Kidney glomerular epithelial cell (primary cell): ENCODE data around the gene THEM5.
"Not testable (repeated sequence)": the region's sequence is repeated elsewhere in the genome, so short reads cannot be mapped to it uniquely, and the experiment has no call there.

ENCODE experiments used
- DNase-seq: peaks from one replicate; lab custom pipeline; 2025; lab: John Stamatoyannopoulos, UW

THEM5 gene

GRCh38 chr1:151853411-151853943 lies at the start of gene THEM5:
THEM5 (minus strand) TSS chr1:151853712; CDS start chr1:151853565, 147 bp downstream.
- no peak for DNase-seq

GRCh38 chr1:151902858-151903257 lies 49.3 kb upstream of the THEM5 start:
- DNase-seq, result no peak

DNA sequence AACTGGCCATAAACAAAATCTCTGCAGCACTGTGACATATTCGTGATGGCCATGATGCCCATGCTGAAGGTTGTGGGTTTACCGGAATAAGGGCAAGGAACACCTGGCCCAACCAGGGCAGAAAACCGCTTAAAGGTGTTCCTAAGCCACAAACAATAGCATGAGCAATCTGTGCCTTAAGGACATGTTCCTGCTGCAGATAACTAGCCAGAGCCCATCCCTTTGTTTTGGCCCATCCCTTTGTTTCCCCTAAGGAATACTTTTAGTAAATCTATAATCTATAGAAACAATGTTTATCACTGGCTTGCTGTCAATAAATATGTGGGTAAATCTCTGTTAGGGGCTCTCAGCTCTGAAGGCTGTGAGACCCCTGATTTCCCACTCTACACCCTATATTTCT lies 47.3 kb upstream of the THEM5 start:
- not testable (repeated sequence) for DNase-seq

GRCh38 chr1:151898519-151898991 lies 45.0 kb upstream of the THEM5 start:
- no peak for DNase-seq

- DNase-seq, result no peak
Measured at GRCh38 chr1:151897991-151898431, 44.5 kb upstream of the THEM5 start.

DNA sequence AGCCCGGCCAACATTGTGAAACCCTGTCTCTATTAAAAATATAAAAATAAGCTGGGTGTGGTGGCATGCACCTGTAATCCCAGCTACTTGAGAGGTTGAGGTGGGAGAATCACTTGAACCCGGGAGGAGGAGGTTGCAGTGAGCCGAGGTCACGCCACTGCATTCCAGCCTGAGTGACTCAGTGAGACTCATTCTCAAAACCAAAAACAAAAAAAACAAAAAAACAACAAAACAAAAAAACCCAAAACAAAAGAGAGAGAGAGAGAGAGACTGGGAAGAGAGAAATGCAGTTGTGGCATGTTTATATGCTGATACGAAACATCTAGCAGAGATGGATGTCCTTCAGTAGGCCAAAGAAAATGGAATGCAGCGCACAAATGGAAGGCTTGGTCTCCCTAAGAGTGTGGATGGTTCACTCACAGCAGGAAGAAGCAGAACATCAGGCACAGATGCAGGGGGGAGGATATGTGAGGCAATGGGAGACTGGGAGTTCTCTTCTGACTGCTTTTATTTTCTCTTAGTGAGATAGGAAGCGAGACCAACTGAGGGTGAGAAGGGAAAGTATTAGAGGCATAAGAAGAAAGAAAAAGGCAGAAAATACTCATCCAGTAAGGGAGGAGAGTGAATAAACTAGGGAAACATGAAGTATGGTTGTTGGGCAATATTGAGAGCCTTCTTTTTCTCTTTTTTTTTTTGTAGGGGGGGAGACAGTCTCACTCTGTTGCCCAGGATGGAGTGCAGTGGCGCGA lies 39.8 kb upstream of the THEM5 start:
- DNase-seq, result no peak

DNA sequence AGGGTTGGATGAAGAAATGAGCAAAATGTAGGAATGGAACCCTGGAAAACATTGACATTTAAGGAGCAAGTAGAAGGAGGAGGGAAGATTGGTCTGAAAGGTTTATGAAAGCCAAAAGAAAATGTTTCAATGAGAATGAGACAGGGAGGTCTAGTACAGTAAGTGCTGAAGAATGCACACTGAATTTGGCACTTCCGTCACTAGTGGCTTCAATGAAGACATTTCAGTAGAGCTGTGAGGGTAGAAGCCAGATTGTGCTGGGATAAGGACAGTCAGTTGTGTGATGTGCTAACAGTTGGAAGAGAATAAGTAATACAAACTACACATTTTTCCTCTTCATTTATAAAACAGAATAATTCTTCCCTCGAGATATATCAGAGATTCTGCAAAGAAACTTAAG lies 38.7 kb upstream of the THEM5 start:
- DNase-seq, result no peak

DNA sequence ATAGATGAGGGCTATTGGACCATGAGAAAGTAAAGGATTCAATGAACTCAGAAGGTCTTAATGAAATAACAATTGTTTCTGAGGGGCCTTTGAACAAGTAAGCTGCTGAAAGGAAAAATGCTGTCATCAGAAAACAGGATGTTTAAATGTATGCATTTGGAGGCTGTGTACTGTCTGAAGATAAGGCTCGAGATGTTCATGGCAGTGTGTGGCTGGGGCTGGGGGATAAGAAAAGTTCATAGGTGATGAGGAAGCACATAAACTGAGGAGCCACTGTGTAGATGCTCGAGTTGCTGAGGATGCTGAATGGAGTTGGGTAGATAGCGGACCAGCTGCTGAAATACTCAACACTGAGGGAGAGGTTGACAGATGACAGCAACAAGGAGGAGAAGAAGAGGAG lies 38.0 kb upstream of the THEM5 start:
- DNase-seq, result no peak

DNA sequence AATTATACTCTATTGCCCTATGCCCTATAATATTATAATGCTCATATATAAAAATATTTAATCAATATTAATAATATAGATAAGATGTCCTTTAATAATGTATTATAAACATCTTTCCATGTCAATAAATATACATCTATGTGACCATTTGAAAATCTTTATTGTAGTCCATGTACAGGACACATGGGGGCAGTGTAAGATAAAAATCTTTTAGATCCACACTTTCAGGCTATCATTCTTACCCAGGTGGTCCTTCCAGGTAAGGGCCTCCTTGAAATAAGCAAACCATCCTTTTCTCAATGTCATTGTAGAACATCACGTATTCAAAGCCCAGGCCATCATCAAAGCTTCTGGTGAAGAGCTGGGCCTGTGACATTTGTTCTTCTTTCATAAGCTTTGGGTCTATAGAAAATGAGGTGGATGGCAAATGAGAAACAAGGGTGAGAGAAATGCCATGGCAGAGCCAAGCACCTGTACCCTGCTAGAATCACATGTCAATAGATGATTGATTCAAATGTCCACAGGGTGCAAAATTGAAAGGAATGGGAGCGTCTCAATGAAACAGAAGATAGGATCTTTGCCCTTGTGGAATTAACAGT lies 35.6 kb upstream of the THEM5 start:
- no peak for DNase-seq

- no peak for DNase-seq
Measured at GRCh38 chr1:151887028-151887427, 33.5 kb upstream of the THEM5 start.

DNA sequence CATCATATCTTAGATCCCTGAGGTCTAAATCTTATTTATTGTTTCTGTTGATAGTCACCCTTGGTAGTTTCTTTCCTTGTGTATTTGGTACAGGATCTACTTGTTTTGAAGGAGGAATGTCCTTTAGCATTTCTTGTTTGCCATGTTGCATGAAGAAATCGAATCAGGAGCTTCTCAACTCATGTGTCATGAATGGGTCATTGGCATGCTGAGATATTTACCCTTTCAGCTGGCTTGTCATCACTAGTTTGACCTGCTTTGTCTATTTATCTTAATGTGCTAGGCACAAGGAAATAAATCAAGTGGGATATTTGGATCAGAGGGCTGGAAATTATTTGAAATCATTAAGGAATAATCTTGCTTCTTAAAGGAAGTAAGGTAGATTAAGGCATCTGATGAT lies 32.0 kb upstream of the THEM5 start:
- no peak for DNase-seq

DNA sequence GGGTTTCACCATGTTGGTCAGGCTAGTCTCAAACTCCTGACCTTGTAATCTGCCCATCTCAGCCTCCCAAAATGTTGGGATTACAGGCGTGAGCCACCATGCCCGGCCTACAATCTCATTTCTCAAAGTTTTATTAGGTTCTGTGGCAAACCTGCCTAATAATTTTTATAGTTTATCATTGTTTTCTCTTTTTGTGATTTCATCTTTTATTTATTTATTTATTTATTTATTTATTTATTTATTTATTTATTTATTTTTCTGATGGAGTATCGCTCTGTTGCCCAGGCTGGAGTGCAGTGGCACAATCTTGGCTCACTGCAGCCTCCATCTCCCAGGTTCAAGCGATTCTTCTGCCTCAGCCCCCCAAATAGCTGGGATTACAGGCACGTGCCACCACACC lies 31.4 kb upstream of the THEM5 start:
- not testable (repeated sequence) for DNase-seq

- DNase-seq, result not testable (repeated sequence)
Measured at GRCh38 chr1:151884445-151884844, 30.9 kb upstream of the THEM5 start.

DNA sequence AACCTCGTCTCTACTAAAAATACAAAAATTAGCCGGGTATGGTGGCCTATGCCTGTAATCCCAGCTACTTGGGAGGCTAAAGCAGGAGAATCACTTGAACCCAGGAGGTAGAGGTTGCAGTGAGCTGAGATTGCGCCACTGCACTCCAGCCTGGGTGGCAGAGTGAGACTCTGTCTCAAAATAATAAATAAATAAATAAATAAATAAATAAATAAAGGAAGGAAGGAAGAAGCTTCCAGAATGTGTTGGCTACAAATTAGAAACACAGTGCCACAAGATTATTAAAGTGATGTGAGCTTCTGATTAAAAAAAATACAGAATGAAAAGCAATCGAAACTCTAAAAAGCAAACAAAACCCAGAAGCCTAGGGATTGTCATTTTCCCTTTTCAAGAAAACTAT lies 30.4 kb upstream of the THEM5 start:
- not testable (repeated sequence) for DNase-seq

GRCh38 chr1:151882918-151883317 lies 29.4 kb upstream of the THEM5 start:
- not testable (repeated sequence) for DNase-seq

DNA sequence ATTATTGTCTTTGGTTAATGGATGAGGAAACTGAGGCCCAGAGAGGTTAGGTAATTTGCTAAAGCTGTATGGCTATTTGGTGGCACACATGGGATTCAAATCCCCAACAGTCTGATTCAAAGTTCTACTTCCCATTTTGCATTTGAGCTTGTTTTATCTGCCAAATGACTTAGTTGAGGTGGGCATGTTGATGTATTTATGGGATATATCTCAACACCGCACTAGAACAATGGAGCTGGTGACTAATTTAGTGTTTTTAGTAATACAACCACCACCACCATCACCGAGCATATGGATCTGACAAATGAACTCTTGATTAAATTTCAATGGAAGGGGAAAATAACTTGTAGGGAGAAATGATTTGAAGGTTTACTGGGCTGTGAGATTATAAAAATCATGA lies 29.0 kb upstream of the THEM5 start:
- DNase-seq, result no peak

DNA sequence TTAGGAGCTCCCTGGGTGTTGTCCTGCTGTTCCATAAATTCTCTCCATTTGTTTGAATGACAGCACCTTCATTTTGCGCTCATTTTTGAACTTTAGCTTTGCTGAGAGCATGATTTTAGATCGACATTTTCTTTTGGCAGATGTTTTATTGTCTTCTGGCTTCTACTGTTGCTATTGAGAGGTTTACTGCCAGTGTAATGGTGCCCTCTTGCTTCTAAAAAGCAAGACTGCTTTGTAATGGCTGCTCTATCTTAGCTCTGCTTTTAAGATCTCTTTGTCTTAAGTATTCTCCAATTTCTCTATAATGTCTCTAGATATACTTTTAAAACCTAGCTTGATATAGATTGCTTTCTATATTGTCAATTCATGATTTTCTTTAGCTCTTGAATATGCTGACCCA lies 28.0 kb upstream of the THEM5 start:
- no peak for DNase-seq

GRCh38 chr1:151875419-151876097 lies 22.0 kb upstream of the THEM5 start:
- no peak for DNase-seq

DNA sequence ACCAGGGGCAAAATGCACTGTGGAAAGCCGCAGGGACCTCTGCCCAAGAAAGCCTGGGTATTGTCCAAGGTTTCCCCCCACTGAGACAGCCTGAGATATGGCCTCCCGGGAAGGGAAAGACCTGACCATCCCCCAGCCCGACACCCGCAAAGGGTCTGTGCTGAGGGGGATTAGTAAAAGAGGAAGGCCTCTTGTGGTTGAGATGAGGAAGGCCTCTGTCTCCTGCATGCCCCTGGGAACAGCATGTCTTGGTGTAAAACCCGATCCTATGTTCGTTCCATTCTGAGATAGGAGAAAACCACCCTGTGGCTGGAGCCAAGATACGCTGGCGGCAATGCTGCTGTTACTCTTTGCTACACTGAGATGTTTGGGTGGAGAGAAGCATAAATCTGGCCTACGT lies 19.3 kb upstream of the THEM5 start:
- not testable (repeated sequence) for DNase-seq

DNA sequence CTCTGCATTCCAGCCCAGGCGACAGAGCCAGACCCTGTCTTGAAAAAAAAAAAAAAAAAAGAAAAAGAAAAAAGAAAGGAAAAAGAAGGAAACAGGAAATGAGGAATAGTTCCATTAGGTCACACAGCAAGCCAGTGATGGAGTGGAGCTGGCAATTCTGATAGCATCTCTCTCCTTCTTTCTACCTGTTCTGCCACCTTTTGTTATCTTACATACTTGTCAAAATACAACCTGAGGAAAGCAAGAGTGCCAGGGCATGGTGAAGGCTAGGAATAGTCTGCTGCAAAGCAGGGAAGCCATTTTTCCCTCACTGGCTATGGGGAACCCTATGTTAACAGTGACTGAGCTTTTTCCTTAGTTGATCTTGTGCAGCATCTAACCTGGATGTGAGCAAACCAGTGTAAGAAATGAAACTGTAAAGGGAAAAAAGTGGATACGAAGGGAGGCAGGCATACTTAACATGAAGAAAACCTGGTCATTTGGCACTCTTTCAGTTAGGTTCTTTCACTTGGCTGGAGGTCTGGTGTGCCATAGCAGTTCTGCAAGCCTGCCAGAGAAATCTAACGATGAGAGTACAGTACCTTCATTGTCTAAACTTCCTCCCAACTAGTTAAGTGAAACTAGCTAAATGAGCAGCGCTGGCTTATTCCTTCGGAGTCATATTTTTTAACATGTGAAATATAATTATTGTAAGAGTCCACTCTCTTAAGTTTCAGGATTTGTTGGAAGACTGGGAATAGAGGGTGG lies 17.9 kb upstream of the THEM5 start:
- no peak for DNase-seq

DNA sequence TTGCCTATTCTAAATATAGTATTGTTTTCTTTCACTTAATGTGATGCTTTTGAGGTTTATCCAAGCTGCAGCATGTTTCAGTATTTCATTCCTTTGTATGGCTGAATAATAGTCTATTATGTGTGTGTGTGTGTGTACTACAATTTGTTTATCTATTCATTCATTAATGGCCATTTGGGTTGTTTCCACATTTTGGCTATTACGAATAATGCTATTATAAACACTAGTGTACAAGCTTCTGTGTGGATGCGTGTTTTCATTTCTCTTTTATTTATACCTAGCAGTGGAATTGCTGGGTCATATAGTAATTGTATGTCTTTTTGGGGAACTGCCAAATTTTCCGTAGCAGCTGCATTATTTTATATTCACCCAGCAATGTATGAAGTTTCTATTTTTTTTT lies 15.0 kb upstream of the THEM5 start:
- no peak for DNase-seq
